HEK293 (cell line): ENCODE data around the gene DUSP14.

Experiments used
- BCL11A ChIP-seq: fragments of 450-650 bp; formaldehyde crosslinking; IDR thresholded peaks from 2 replicates; pipeline ENCODE4 v1.5.1; 2016; ENCODE audit warnings: low read depth, missing biosample characterization, missing genetic modification characterization
- HOXC10 ChIP-seq: sonication (generic); formaldehyde crosslinking; IDR thresholded peaks from 2 replicates; pipeline ENCODE4 v1.8.1; 2023; ENCODE audit warnings: mild to moderate bottlenecking, missing genetic modification reagents
- KLF1 ChIP-seq: fragments of 450-650 bp; formaldehyde crosslinking; IDR thresholded peaks from 2 replicates; pipeline ENCODE4 v1.5.1; 2016; ENCODE audit warnings: missing biosample characterization, missing genetic modification characterization
- KLF16 ChIP-seq: fragments of 450-650 bp; formaldehyde crosslinking; IDR thresholded peaks from 2 replicates; pipeline ENCODE4 v1.5.1; 2017; ENCODE audit warnings: missing biosample characterization, missing genetic modification characterization
- SCRT1 ChIP-seq: fragments of 450-650 bp; formaldehyde crosslinking; IDR thresholded peaks from 2 replicates; pipeline ENCODE4 v1.5.1; 2016; ENCODE audit warnings: missing biosample characterization, missing genetic modification characterization, borderline replicate concordance
- SCRT2 ChIP-seq: fragments of 450-650 bp; formaldehyde crosslinking; IDR thresholded peaks from 2 replicates; pipeline ENCODE4 v1.5.1; 2016; ENCODE audit warnings: missing biosample characterization, missing genetic modification characterization
- SETDB1 ChIP-seq: IDR thresholded peaks from one replicate; pipeline ENCODE4 v1.6.1; 2017; ENCODE audit warnings: mild to moderate bottlenecking, low read length, moderate library complexity, mixed read lengths; ENCODE audit not compliant: insufficient read length
- SP3 ChIP-seq: fragments of 450-650 bp; formaldehyde crosslinking; IDR thresholded peaks from 2 replicates; pipeline ENCODE4 v1.5.1; 2016; ENCODE audit warnings: missing biosample characterization, missing genetic modification characterization
- SP7 ChIP-seq: fragments of 450-650 bp; formaldehyde crosslinking; IDR thresholded peaks from 2 replicates; pipeline ENCODE4 v1.5.1; 2016; ENCODE audit warnings: missing biosample characterization, missing genetic modification characterization
- WT1 ChIP-seq: fragments of 450-650 bp; formaldehyde crosslinking; IDR thresholded peaks from 2 replicates; pipeline ENCODE4 v1.5.1; 2016; ENCODE audit warnings: missing biosample characterization, missing genetic modification characterization
- ZEB2 ChIP-seq: fragments of 450-650 bp; formaldehyde crosslinking; IDR thresholded peaks from 2 replicates; pipeline ENCODE4 v1.5.1; 2016; ENCODE audit warnings: missing biosample characterization, missing genetic modification characterization
- ZFP3 ChIP-seq: fragments of 450-650 bp; formaldehyde crosslinking; IDR thresholded peaks from 2 replicates; pipeline ENCODE4 v1.5.1; 2016; ENCODE audit warnings: low read depth, missing biosample characterization, missing genetic modification characterization
- ZFP41 ChIP-seq: fragments of 450-650 bp; formaldehyde crosslinking; IDR thresholded peaks from 2 replicates; pipeline ENCODE4 v1.5.1; 2016; ENCODE audit warnings: missing biosample characterization, missing genetic modification characterization, borderline replicate concordance
- ZIC2 ChIP-seq: fragments of 450-650 bp; formaldehyde crosslinking; IDR thresholded peaks from 2 replicates; pipeline ENCODE4 v1.5.1; 2016; ENCODE audit warnings: missing biosample characterization, missing genetic modification characterization
- ZNF24 ChIP-seq: fragments of 450-650 bp; formaldehyde crosslinking; IDR thresholded peaks from 2 replicates; pipeline ENCODE4 v1.5.1; 2016; ENCODE audit warnings: missing biosample characterization, missing genetic modification characterization
- ZNF324 ChIP-seq: fragments of 450-650 bp; formaldehyde crosslinking; IDR thresholded peaks from 2 replicates; pipeline ENCODE4 v1.5.1; 2016; ENCODE audit warnings: missing biosample characterization, missing genetic modification characterization
- ZNF366 ChIP-seq: fragments of 450-650 bp; formaldehyde crosslinking; conservative IDR thresholded peaks from 2 replicates; pipeline ENCODE4 v1.5.1; 2016; ENCODE audit warnings: missing biosample characterization, missing genetic modification characterization
- TF ChIP-seq, protein P1 (sequence below): fragments of 450-650 bp; formaldehyde crosslinking; IDR thresholded peaks from 2 replicates; pipeline ENCODE4 v1.5.1; 2016; ENCODE audit warnings: missing biosample characterization, missing genetic modification characterization
- TF ChIP-seq, protein P2 (sequence below): fragments of 450-650 bp; formaldehyde crosslinking; IDR thresholded peaks from 2 replicates; pipeline ENCODE4 v1.5.1; 2016; ENCODE audit warnings: missing biosample characterization, missing genetic modification characterization
- TF ChIP-seq, protein P3 (sequence below): fragments of 450-650 bp; formaldehyde crosslinking; IDR thresholded peaks from 2 replicates; pipeline ENCODE4 v1.5.1; 2016; ENCODE audit warnings: missing biosample characterization, missing genetic modification characterization, borderline replicate concordance
- TF ChIP-seq, protein P4 (sequence below): fragments of 450-650 bp; formaldehyde crosslinking; IDR thresholded peaks from 2 replicates; pipeline ENCODE4 v1.5.1; 2017; ENCODE audit warnings: missing biosample characterization, missing genetic modification characterization

DUSP14 gene

DNA sequence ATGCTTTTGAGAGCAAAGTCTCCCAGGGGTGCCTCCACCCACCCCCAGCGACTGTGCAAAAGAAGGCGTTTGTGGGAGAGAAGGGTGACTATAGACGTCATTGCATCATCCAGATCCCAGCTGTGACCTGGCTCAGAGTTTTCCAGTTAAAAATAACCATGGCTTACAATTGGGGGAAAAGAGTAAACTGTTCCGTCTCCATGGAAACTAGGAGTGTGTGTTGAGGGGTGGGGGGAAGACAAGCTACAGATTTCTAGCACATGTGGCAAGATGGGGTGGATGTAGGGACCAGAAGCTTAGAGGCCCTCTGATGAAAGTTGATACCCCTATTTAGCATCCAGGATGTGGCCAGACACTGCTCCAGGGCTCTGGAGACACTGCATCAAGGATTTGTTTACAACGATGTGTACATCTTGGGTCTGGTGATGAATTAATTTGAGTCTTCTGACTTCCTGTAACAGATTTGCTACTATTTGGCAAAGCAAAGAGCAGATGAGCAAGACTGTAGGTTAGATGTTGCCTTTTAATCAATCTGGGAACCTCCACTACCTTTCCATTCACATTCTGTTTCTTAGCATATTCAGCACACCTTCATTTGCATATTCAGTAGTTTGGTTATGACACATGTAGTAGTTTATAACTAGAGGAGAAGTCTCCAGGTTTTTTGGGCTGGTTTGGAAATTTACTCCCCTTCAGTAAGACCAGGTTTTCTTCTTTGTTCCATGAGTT lies 6.2 kb upstream of the DUSP14 start (continued):
- TF ChIP-seq, protein P1, sequence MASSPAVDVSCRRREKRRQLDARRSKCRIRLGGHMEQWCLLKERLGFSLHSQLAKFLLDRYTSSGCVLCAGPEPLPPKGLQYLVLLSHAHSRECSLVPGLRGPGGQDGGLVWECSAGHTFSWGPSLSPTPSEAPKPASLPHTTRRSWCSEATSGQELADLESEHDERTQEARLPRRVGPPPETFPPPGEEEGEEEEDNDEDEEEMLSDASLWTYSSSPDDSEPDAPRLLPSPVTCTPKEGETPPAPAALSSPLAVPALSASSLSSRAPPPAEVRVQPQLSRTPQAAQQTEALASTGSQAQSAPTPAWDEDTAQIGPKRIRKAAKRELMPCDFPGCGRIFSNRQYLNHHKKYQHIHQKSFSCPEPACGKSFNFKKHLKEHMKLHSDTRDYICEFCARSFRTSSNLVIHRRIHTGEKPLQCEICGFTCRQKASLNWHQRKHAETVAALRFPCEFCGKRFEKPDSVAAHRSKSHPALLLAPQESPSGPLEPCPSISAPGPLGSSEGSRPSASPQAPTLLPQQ = peak; percentile 44; the same call in 1 of the 2 replicates
- no peak for TF ChIP-seq ZNF324 (tag by site-specific recombination)
- TF ChIP-seq, protein P2, sequence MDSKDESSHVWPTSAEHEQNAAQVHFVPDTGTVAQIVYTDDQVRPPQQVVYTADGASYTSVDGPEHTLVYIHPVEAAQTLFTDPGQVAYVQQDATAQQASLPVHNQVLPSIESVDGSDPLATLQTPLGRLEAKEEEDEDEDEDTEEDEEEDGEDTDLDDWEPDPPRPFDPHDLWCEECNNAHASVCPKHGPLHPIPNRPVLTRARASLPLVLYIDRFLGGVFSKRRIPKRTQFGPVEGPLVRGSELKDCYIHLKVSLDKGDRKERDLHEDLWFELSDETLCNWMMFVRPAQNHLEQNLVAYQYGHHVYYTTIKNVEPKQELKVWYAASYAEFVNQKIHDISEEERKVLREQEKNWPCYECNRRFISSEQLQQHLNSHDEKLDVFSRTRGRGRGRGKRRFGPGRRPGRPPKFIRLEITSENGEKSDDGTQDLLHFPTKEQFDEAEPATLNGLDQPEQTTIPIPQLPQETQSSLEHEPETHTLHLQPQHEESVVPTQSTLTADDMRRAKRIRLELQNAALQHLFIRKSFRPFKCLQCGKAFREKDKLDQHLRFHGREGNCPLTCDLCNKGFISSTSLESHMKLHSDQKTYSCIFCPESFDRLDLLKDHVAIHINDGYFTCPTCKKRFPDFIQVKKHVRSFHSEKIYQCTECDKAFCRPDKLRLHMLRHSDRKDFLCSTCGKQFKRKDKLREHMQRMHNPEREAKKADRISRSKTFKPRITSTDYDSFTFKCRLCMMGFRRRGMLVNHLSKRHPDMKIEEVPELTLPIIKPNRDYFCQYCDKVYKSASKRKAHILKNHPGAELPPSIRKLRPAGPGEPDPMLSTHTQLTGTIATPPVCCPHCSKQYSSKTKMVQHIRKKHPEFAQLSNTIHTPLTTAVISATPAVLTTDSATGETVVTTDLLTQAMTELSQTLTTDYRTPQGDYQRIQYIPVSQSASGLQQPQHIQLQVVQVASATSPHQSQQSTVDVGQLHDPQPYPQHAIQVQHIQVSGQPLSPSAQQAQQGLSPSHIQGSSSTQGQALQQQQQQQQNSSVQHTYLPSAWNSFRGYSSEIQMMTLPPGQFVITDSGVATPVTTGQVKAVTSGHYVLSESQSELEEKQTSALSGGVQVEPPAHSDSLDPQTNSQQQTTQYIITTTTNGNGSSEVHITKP (tag by site-specific recombination) = peak; percentile 82
- TF ChIP-seq SP3 (tag by site-specific recombination) = 0 out of 2 replicates have a peak, but pooled peaks have one; percentile 12
- TF ChIP-seq HOXC10 = no peak
- peak; percentile 63; the same call in 1 of the 2 replicates for TF ChIP-seq ZNF24
- TF ChIP-seq WT1 = no peak
- no peak for TF ChIP-seq SCRT2 (tag by site-specific recombination)
- no peak for TF ChIP-seq SETDB1
- no peak for TF ChIP-seq ZFP3 (tag by site-specific recombination)
- peak; percentile 41 for TF ChIP-seq ZIC2 (tag by site-specific recombination)
- TF ChIP-seq KLF16 (tag by site-specific recombination) = peak; percentile 23; the same call in 1 of the 2 replicates
- TF ChIP-seq ZNF366 (tag by site-specific recombination) = peak; percentile 63
- TF ChIP-seq ZFP41 (tag by site-specific recombination) = no peak
- peak; percentile 78 for TF ChIP-seq SP7 (tag by site-specific recombination)
- TF ChIP-seq BCL11A = no peak
- no peak for TF ChIP-seq SCRT1 (tag by site-specific recombination)
- TF ChIP-seq, protein P3, sequence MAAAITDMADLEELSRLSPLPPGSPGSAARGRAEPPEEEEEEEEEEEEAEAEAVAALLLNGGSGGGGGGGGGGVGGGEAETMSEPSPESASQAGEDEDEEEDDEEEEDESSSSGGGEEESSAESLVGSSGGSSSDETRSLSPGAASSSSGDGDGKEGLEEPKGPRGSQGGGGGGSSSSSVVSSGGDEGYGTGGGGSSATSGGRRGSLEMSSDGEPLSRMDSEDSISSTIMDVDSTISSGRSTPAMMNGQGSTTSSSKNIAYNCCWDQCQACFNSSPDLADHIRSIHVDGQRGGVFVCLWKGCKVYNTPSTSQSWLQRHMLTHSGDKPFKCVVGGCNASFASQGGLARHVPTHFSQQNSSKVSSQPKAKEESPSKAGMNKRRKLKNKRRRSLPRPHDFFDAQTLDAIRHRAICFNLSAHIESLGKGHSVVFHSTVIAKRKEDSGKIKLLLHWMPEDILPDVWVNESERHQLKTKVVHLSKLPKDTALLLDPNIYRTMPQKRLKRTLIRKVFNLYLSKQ = no peak
- TF ChIP-seq, protein P4, sequence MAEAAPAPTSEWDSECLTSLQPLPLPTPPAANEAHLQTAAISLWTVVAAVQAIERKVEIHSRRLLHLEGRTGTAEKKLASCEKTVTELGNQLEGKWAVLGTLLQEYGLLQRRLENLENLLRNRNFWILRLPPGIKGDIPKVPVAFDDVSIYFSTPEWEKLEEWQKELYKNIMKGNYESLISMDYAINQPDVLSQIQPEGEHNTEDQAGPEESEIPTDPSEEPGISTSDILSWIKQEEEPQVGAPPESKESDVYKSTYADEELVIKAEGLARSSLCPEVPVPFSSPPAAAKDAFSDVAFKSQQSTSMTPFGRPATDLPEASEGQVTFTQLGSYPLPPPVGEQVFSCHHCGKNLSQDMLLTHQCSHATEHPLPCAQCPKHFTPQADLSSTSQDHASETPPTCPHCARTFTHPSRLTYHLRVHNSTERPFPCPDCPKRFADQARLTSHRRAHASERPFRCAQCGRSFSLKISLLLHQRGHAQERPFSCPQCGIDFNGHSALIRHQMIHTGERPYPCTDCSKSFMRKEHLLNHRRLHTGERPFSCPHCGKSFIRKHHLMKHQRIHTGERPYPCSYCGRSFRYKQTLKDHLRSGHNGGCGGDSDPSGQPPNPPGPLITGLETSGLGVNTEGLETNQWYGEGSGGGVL = peak; percentile 79
- TF ChIP-seq ZEB2 (tag by site-specific recombination) = peak; percentile 73
- no peak for TF ChIP-seq KLF1 (tag by site-specific recombination)
- TF ChIP-seq, all 188 proteins: peak for 33
